Activated CD4-positive, alpha-beta T cell treated with anti-CD3 and anti-CD28 coated beads for 48 hours (primary cell): Measurements from ENCODE around the gene OXCT2.
"Not testable (repeated sequence)": the region's sequence is repeated elsewhere in the genome, so short reads cannot be mapped to it uniquely, and the experiment has no call there.

ENCODE experiments used
- DNase-seq: peaks from one replicate; pipeline ENCODE4 v3.0.0-alpha.2; 2020

Gene OXCT2

GRCh38 chr1:39771022-39771532 lies at the start of gene OXCT2:
OXCT2 (minus strand) TSS chr1:39771348; CDS start chr1:39771255, 93 bp downstream.
- peak; percentile 27 for DNase-seq

GRCh38 chr1:39819091-39819812 lies 48.1 kb upstream of the OXCT2 start:
- DNase-seq, result no peak

GRCh38 chr1:39818482-39818881 lies 47.3 kb upstream of the OXCT2 start:
- no peak for DNase-seq

- peak; percentile 73 for DNase-seq
These were observed 46.2 kb upstream of the OXCT2 start for GRCh38 chr1:39817091-39817932.

GRCh38 chr1:39816415-39817090 lies 45.4 kb upstream of the OXCT2 start:
- peak; percentile 41 for DNase-seq

- DNase-seq, result no peak
These were observed 41.8 kb upstream of the OXCT2 start for GRCh38 chr1:39812913-39813312.

GRCh38 chr1:39808784-39809517 lies 37.8 kb upstream of the OXCT2 start:
- DNase-seq, result no peak

GRCh38 chr1:39805385-39805784 lies 34.2 kb upstream of the OXCT2 start:
- DNase-seq, result no peak

- DNase-seq, result no peak
These were observed 31.5 kb upstream of the OXCT2 start for GRCh38 chr1:39802496-39803260.

- DNase-seq, result no peak
These were observed 29.3 kb upstream of the OXCT2 start for GRCh38 chr1:39800471-39800835.

- DNase-seq, result peak; percentile 78
These were observed 28.8 kb upstream of the OXCT2 start for GRCh38 chr1:39799770-39800470.

- peak; percentile 92 for DNase-seq
These were observed 28.0 kb upstream of the OXCT2 start for GRCh38 chr1:39798859-39799769.

GRCh38 chr1:39795651-39796050 lies 24.5 kb upstream of the OXCT2 start:
- no peak for DNase-seq

- no peak for DNase-seq
These were observed 20.7 kb upstream of the OXCT2 start for GRCh38 chr1:39791838-39792237.

- DNase-seq, result no peak
These were observed 18.5 kb upstream of the OXCT2 start for GRCh38 chr1:39789571-39790110.

- DNase-seq, result peak; percentile 58
These were observed 17.8 kb upstream of the OXCT2 start, which contains the start of gene BMP8B for GRCh38 chr1:39788758-39789570. BMP8B (minus strand) TSS chr1:39788865; CDS start chr1:39788485, 380 bp downstream.

GRCh38 chr1:39788426-39788757 lies 17.2 kb upstream of the OXCT2 start:
- no peak for DNase-seq

- DNase-seq, result not testable (repeated sequence)
These were observed 16.8 kb upstream of the OXCT2 start for GRCh38 chr1:39787964-39788363.

- no peak for DNase-seq
These were observed 16.3 kb upstream of the OXCT2 start for GRCh38 chr1:39787468-39787867.
